ENCODE measurements around the gene USP3. TPM values are rescaled to one million over a fixed set of nuclear protein-coding genes. Genes with fewer than 3 reads are reported as not detected.
"Not testable (repeated sequence)": the region's sequence is repeated elsewhere in the genome, so short reads cannot be mapped to it uniquely, and the experiment has no call there.

USP3 gene
- total and polyA plus RNA-seq, 10 of the 15 experiments (the other 5 are each of a cell fraction or from before 2014, with no cell fraction given) = 23.8 to 64.5 (median 50.3) TPM

GRCh38 chr15:63617627-63618026, 113.2 kb downstream of the USP3 start:
- 95% methylated on average over 2 of the region's 3 CpGs for WGBS (ENCODE audit: insufficient coverage, insufficient replicate concordance, low lambda C conversion rate, missing lambda C conversion rate)
- intact Hi-C loops (cut with micrococcal nuclease; ENCODE audit: unreplicated experiment); H3K9me3 ChIP-seq (replicated peaks; ENCODE audit: control insufficient read depth, insufficient read depth, low read length); H3K9ac ChIP-seq (ENCODE audit: control insufficient read depth, insufficient read depth, low read length); H3K79me2 ChIP-seq (ENCODE audit: control insufficient read depth, insufficient read depth, low read length); in situ Hi-C loops (cut with MboI); H4K20me1 ChIP-seq (ENCODE audit: control insufficient read depth, insufficient read depth); H3K4me1 ChIP-seq (ENCODE audit: control insufficient read depth, insufficient read depth, low read length); BruUV-seq (replicated peaks); RAD21 ChIA-PET (ENCODE audit: unreplicated experiment); DNase-seq (ENCODE audit: low read depth, low spot score); H3K4me2 ChIP-seq (ENCODE audit: control insufficient read depth, insufficient read depth); H3K27ac ChIP-seq (ENCODE audit: control insufficient read depth, insufficient read depth); H2AFZ ChIP-seq (ENCODE audit: control insufficient read depth, low read depth, low read length); H3K27me3 ChIP-seq (replicated peaks in 1 of 2; ENCODE audit: control insufficient read depth in 2 of 2, insufficient read depth in 2 of 2, low read length in 1 of 2); FAIRE-seq; H3K4me3 ChIP-seq; CTCF ChIA-PET; ATAC-seq; POLR2A ChIA-PET: not testable (repeated sequence)
- H3K36me3 ChIP-seq (ENCODE audit: control insufficient read depth in 2 of 2, insufficient read depth in 2 of 2, low read length in 1 of 2) = peaks cover 3 to 16% of the 10 kb centered on the region in 2 experiments; a peak in 3 of 4 replicates
- SMC1A ChIA-PET (ENCODE audit: uncharacterized antibody, unreplicated experiment) = interaction anchor here (1.0 kb wide), 1 partner anchor 16 kb away, joined by 3 read pairs; no protein-coding TSS in a partner anchor

GRCh38 chr15:63620760-63621159, 116.4 kb downstream of the USP3 start:
- POLR2A ChIA-PET; BruUV-seq (replicated peaks); H3K4me3 ChIP-seq; RAD21 ChIA-PET (ENCODE audit: unreplicated experiment); ATAC-seq; CTCF ChIA-PET; SMC1A ChIA-PET (ENCODE audit: uncharacterized antibody, unreplicated experiment); FAIRE-seq; H3K4me2 ChIP-seq (ENCODE audit: control insufficient read depth, insufficient read depth); H2AFZ ChIP-seq (ENCODE audit: control insufficient read depth, low read depth, low read length); intact Hi-C loops (cut with micrococcal nuclease; ENCODE audit: unreplicated experiment); DNase-seq (ENCODE audit: low read depth, low spot score); H3K9me3 ChIP-seq (replicated peaks; ENCODE audit: control insufficient read depth, insufficient read depth, low read length); H3K27ac ChIP-seq (ENCODE audit: control insufficient read depth, insufficient read depth); H3K27me3 ChIP-seq (replicated peaks in 1 of 2; ENCODE audit: control insufficient read depth in 2 of 2, insufficient read depth in 2 of 2, low read length in 1 of 2); H3K79me2 ChIP-seq (ENCODE audit: control insufficient read depth, insufficient read depth, low read length); H3K9ac ChIP-seq (ENCODE audit: control insufficient read depth, insufficient read depth, low read length); H3K4me1 ChIP-seq (ENCODE audit: control insufficient read depth, insufficient read depth, low read length); in situ Hi-C loops (cut with MboI); H4K20me1 ChIP-seq (ENCODE audit: control insufficient read depth, insufficient read depth): not testable (repeated sequence)
- peaks cover 5 to 20% of the 10 kb centered on the region in 2 experiments for H3K36me3 ChIP-seq (ENCODE audit: control insufficient read depth in 2 of 2, insufficient read depth in 2 of 2, low read length in 1 of 2)
- whole genome bisulfite sequencing (ENCODE audit: insufficient coverage, insufficient replicate concordance, low lambda C conversion rate, missing lambda C conversion rate) = no CpG with 5 or more reads among the region's 2 CpGs
